HG02610 (cell line): Measurements from ENCODE around the gene ISYNA1.

Experiments
- ATAC-seq: cut with Tn5 transposase; IDR thresholded peaks from one replicate; pipeline ENCODE4 v1.9.1; 2021; ENCODE audit warnings: mild to moderate bottlenecking, moderate library complexity; ENCODE audit not compliant: unreplicated experiment

The ISYNA1 gene

GRCh38 chr19:18437491-18438330 lies at the start of gene ISYNA1:
ISYNA1 (minus strand) TSS chr19:18438133; CDS start chr19:18437979, 154 bp downstream.
- ATAC-seq = no peak

GRCh38 chr19:18486746-18487145 lies 48.8 kb upstream of the ISYNA1 start:
- no peak for ATAC-seq

- no peak for ATAC-seq
These were observed 47.1 kb upstream of the ISYNA1 start for GRCh38 chr19:18484992-18485391.

GRCh38 chr19:18483119-18483890 lies 45.4 kb upstream of the ISYNA1 start:
- ATAC-seq = no peak

- ATAC-seq = no peak
These were observed 43.7 kb upstream of the ISYNA1 start for GRCh38 chr19:18481505-18482222.

- no peak for ATAC-seq
These were observed 42.2 kb upstream of the ISYNA1 start for GRCh38 chr19:18480006-18480691.

GRCh38 chr19:18478545-18479311 lies 40.8 kb upstream of the ISYNA1 start:
- ATAC-seq = peak; percentile 67

GRCh38 chr19:18477974-18478373 lies 40.0 kb upstream of the ISYNA1 start:
- ATAC-seq = no peak

- ATAC-seq = no peak
These were observed 39.3 kb upstream of the ISYNA1 start for GRCh38 chr19:18477042-18477779.

GRCh38 chr19:18476507-18477041 lies 38.6 kb upstream of the ISYNA1 start:
- no peak for ATAC-seq

- ATAC-seq = no peak
These were observed 37.9 kb upstream of the ISYNA1 start for GRCh38 chr19:18475762-18476331.

GRCh38 chr19:18475004-18475453 lies 37.1 kb upstream of the ISYNA1 start:
- ATAC-seq = no peak

- ATAC-seq = no peak
These were observed 36.5 kb upstream of the ISYNA1 start for GRCh38 chr19:18474366-18474887.

- no peak for ATAC-seq
These were observed 35.8 kb upstream of the ISYNA1 start for GRCh38 chr19:18473706-18474087.

GRCh38 chr19:18473003-18473705 lies 35.2 kb upstream of the ISYNA1 start:
- ATAC-seq = no peak

- no peak for ATAC-seq
These were observed 32.9 kb upstream of the ISYNA1 start for GRCh38 chr19:18470787-18471186.

GRCh38 chr19:18469069-18469846 lies 31.3 kb upstream of the ISYNA1 start:
- ATAC-seq = no peak
